GM19099 (cell line): ENCODE data around the gene LILRB5.

Experiments used
- POLR2A ChIP-seq: IDR thresholded peaks from 3 replicates; pipeline ENCODE4 v1.6.1; 2011; ENCODE audit warnings: low read depth; ENCODE audit not compliant: insufficient read length; ENCODE audit errors: extremely low read depth

Gene LILRB5

GRCh38 chr19:54268936-54269335 lies 11.9 kb upstream of the LILRB5 start:
- no peak for TF ChIP-seq POLR2A

- no peak for TF ChIP-seq POLR2A
These were observed 9.1 kb upstream of the LILRB5 start for GRCh38 chr19:54266133-54266532.

GRCh38 chr19:54262470-54262869 lies 5.4 kb upstream of the LILRB5 start:
- no peak for TF ChIP-seq POLR2A

- no peak for TF ChIP-seq POLR2A
These were observed 5.0 kb upstream of the LILRB5 start for GRCh38 chr19:54262066-54262465.

- no peak for TF ChIP-seq POLR2A
These were observed 590 bp downstream of the LILRB5 start for GRCh38 chr19:54256250-54257115.

GRCh38 chr19:54255105-54255775 lies 1.8 kb downstream of the LILRB5 start:
- TF ChIP-seq POLR2A: no peak

- TF ChIP-seq POLR2A: no peak
These were observed 2.7 kb downstream of the LILRB5 start for GRCh38 chr19:54254195-54254906.

DNA sequence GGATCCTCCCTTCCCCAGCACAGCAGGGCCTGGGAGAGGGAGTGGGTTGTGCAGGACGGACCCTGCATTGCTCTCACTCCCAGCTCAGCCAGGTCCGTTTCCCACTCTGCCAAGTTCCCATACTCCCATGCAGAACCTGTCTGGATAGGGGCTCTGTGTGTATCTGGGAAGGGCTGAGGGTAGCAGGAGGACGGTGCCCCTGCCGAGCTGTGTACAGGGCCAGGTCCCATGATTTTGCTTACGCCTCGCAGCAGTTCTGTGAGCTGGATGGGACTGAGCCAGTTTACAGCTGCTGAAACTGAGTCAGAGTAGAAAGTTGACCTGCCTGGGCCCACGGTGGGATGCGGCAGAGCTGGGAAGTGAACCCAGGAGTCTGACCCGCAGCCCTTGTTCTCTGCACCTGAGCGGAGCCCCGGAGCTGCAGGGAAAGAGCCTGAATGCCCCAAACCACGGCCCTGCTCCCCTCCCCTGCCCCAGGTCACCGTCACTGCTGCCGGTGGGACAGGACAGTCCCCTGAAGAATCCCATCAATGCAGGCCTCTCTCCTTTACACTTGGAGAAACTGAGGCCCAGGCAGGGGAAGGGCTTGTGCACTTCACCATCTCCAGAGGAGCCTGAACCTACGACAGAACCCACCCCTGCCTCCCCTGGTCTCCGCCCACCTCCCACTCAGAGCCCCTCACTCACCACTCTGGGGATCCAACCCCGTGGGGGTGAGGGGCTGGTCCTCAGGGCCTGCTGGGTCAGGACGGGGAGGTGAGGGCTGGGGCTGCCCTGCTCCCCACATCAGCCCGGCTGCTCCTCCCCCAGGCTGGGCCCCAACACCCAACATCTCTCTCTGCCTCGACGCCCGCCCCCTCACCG lies 3.5 kb downstream of the LILRB5 start:
- no peak for TF ChIP-seq POLR2A

GRCh38 chr19:54252845-54253244 lies 4.2 kb downstream of the LILRB5 start:
- TF ChIP-seq POLR2A: no peak

GRCh38 chr19:54252243-54252642 lies 4.8 kb downstream of the LILRB5 start:
- TF ChIP-seq POLR2A: no peak

DNA sequence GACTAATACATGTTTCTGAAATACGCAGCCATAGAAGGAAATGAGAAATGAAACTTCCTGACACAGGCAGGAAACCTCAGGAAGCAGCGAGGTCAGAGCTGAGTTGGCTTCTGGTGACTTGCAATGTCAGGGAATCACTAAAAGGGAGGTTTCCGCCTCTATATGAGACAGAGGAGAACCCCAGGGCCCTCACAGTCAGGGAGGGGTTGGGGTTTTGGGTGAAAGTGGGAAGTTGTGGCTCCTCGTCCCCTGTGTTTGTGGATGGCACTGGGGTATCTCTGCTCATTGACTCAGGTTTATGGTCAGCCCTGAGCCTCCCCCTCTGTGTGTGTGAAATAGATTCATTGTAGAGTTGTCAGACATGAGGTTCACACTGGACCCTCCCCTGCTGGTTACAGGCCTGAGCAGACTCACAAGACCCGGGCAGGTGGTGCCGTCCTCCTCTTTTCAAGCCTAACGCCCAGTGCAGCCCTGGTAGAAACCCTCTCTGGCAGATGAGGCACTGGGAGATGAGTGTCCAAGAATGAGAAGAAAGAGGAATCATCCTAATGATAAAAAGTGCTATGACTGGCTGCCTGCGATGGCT lies 9.0 kb downstream of the LILRB5 start:
- TF ChIP-seq POLR2A: no peak

- no peak for TF ChIP-seq POLR2A
These were observed 9.8 kb downstream of the LILRB5 start for GRCh38 chr19:54247106-54247930.

DNA sequence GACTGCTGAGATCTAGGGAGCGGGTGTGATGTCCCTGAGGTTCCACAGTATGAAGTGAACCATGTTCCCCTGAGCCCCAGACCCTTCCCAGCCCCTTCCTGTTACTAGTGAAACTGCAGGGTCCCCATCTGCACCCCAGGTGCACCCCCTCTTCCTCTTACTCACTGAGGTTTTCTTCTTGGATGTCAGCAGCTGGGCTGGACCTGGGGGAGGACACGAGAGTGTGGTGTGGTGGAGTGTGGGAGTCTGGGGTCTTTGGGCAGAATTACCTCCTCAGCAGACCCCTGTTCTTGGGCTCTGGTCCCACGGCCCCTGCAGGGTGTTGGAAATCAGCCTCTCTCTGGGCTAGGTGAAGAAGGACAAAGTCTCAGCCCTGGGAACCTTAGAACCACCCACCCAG lies 11.1 kb downstream of the LILRB5 start:
- no peak for TF ChIP-seq POLR2A
